Heart right ventricle (tissue), 16 donors: ENCODE measurements around the gene GRAMD2B. TPM values are rescaled to one million over a fixed set of nuclear protein-coding genes. Genes with fewer than 3 reads are reported as not detected.

Source experiments
- ATAC-seq, 8 donors: fragments of 200-7000 bp; cut with Tn5 transposase; one replicate each; pipeline ENCODE4 v1.9.1; 2020; ENCODE audit warnings: mild to moderate bottlenecking in 8 of 8, moderate library complexity in 8 of 8, moderate number of reproducible peaks in 1 of 8
- DNase-seq, 2 donors: peaks; one replicate each; pipeline ENCODE4 v3.0.0-alpha.2; 2020
- H3K27ac ChIP-seq, 10 donors: fragments of 200-600 bp; sonication (generic) in 2 of 10; one replicate each; pipeline versions ENCODE4 v1.5.0 to v1.8.0; 2020 to 2022; ENCODE audit warnings: mild to moderate bottlenecking in 3 of 10
- H3K27me3 ChIP-seq, 7 donors: fragments of 200-600 bp; one replicate each; pipeline ENCODE4 v1.8.0; 2021 to 2022; ENCODE audit warnings: mild to moderate bottlenecking in 2 of 7
- H3K36me3 ChIP-seq, 9 donors: fragments of 200-600 bp; sonication (generic) in 1 of 9; one replicate each; pipeline versions ENCODE4 v1.5.0 to v1.8.0; 2020 to 2022; ENCODE audit warnings: mild to moderate bottlenecking in 2 of 9
- H3K4me1 ChIP-seq, 9 donors: fragments of 200-600 bp; sonication (generic) in 1 of 9; one replicate each; pipeline versions ENCODE4 v1.5.0 to v1.8.0; 2020 to 2022; ENCODE audit warnings: mild to moderate bottlenecking in 4 of 9
- H3K4me3 ChIP-seq, 10 donors: fragments of 200-600 bp; sonication (generic) in 2 of 10; one replicate each; pipeline versions ENCODE4 v1.5.0 to v1.8.0; 2020 to 2022; ENCODE audit warnings: mild to moderate bottlenecking in 7 of 10, moderate library complexity in 2 of 10
- H3K9me3 ChIP-seq, 11 donors: fragments of 200-600 bp in 10 of 11; sonication (generic) in 2 of 11; one replicate each; pipeline versions ENCODE4 v1.5.0 to v1.8.0; 2013 to 2022; ENCODE audit warnings: mild to moderate bottlenecking in 2 of 11, control low read depth in 1 of 11, moderate library complexity in 1 of 11
- WGBS, 2 donors: extraction: QIAGEN DNeasy Blood & Tissue Kit; methylation state at CpG; one replicate each; pipeline ENCODE4 v1.1.7; 2013; ENCODE audit warnings: inconsistent platforms in 1 of 2; 5-methylcytosine and 5-hydroxymethylcytosine counted together
- intact Hi-C, 10 donors: fragments of 100-400 bp; cut with DNase I; formaldehyde crosslinking; loops; one replicate each; pipeline versions ENCODE4 v1.11.1 to v1.14.2; 2022
- polyA plus RNA-seq, 2 donors: library from polyadenylated mRNA; stranded (reverse); fragments of 200-250 nt; gene quantifications; one replicate each; pipeline ENCODE4 v1.2.3, GENCODE V29; 2013
- total RNA-seq, 10 donors: library from RNA; stranded (reverse); fragmentation: NEBNext Ultra II Directional in 3 of 10; extraction: Animal tissue kit (Norgen Biotek cat#: 25700) in 3 of 10; gene quantifications; one replicate each; pipeline versions ENCODE4 v1.2.1 to v1.2.4, GENCODE V29; 2021 to 2023
- TF ChIP-seq, protein P1 (sequence below), 9 donors: fragments of 200-600 bp; sonication (generic) in 2 of 9; IDR thresholded peaks; one replicate each; pipeline versions ENCODE4 v1.5.0 to v1.8.0; 2021 to 2022; ENCODE audit warnings: antibody characterized with exemption in 9 of 9, mild to moderate bottlenecking in 5 of 9, moderate library complexity in 1 of 9
- donor health status: Arrhythmogenic right ventricular cardiomyopathy.
- donor health status: ischemic (EF 13 %, LVEDD 7.1; RV severe dilation, severe dysfunction).
- donor health status: healthy with polysubstance abuse.
- donor health status: DM: no; HTN: yes; CAD: no.
- donor health status: DM: no; HTN: no; CAD: no.
- donor health status: ischemic (EF 25% LVEDD 6.9; RV normal size, moderate dysfunction).
- donor health status: ischemic (EF 25% LVEDD 5.7; RV mildly dilated, moderate dysfunction).
- donor health status: healthy.
- donor health status: DM: yes; HTN: yes; CAD: no.
- donor health status: Ischemic cardiomyopathy.
- donor health status: ischemic (EF 35%, LVEDD 5.7; RV mildly dilated, moderate dysfunction).
- donor health status: nonischemic (EF 11% LVEDD 7.7; RV severe dilation, severe dysfunction).
- donor health status: DM: yes; HTN: yes; CAD: no.
- donor health status: PGD.
- donor health status: ischemic (EF 29% LVEDD 5.4; RV normal size, mild dysfunction).
- donor health status: nonischemic (EF 23%, LVEDD 6.1; RV moderate dilation, normal function).

The GRAMD2B gene
- total and polyA plus RNA-seq, 12 donors: 10.7 to 47.3 (median 33.7) TPM

DNA sequence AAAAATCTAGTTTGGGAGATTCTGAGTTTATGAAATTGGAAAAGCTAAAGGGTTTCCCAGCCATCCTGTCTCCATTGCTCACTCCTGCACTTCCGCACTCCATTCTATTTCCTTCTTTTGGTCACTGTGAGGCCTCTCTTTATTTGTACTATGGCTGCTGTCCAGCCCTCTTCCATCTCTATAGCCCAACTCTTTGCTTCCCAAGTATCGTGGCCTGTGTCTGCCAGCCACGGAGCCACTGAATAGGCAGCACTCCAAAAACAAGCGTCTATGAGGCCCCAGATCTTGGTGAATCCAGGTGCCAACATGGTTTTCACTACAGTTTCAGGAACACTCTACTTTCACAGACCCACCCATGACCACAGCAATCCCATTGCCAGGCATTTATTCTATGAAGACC, 37.2 kb downstream of the GRAMD2B start:
- peaks cover 0 to 28% (median 0%) of the 10 kb centered on the region in 9 donors for H3K4me1 ChIP-seq
- no peak overlapping the region for H3K4me3 ChIP-seq
- H3K9me3 ChIP-seq: no peaks in the 10 kb centered on the region
- no peaks in the 10 kb centered on the region for H3K27me3 ChIP-seq
- H3K36me3 ChIP-seq: peaks cover 0 to 12% (median 0%) of the 10 kb centered on the region in 9 donors
- TF ChIP-seq, protein P1, sequence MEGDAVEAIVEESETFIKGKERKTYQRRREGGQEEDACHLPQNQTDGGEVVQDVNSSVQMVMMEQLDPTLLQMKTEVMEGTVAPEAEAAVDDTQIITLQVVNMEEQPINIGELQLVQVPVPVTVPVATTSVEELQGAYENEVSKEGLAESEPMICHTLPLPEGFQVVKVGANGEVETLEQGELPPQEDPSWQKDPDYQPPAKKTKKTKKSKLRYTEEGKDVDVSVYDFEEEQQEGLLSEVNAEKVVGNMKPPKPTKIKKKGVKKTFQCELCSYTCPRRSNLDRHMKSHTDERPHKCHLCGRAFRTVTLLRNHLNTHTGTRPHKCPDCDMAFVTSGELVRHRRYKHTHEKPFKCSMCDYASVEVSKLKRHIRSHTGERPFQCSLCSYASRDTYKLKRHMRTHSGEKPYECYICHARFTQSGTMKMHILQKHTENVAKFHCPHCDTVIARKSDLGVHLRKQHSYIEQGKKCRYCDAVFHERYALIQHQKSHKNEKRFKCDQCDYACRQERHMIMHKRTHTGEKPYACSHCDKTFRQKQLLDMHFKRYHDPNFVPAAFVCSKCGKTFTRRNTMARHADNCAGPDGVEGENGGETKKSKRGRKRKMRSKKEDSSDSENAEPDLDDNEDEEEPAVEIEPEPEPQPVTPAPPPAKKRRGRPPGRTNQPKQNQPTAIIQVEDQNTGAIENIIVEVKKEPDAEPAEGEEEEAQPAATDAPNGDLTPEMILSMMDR (IDR thresholded peaks at IDR 0.05): no peak
- 90 to 93% methylated on average over 4 of the region's 4 CpGs for WGBS, 2 donors
- intact Hi-C loops: no loop called here
- DNase-seq: no peak
- ATAC-seq: no peak
- no peak overlapping the region for H3K27ac ChIP-seq

DNA sequence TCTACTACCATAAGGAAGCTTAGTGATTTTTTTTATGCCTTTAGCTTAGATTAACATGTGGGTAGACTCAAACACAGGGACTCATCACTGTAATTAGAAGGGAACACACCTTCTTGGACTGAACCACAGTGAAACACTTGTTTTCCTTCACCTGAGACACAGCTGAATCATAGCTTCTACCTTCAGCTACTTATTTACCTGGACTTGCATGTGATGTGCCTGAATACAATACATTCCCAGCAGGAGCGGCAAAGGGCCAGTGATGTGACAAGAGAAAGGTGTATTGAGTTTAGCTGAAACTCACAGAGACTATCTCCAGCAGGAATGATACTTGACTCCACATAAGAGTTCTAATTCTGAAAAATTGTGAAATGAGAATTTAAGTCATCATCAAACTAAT, 37.8 kb downstream of the GRAMD2B start:
- WGBS, 2 donors: 97 to 98% methylated on average over 1 of the region's 1 CpG
- no peaks in the 10 kb centered on the region for H3K9me3 ChIP-seq
- no peaks in the 10 kb centered on the region for H3K27me3 ChIP-seq
- no peak overlapping the region for H3K27ac ChIP-seq
- TF ChIP-seq, protein P1 (IDR thresholded peaks at IDR 0.05): no peak
- ATAC-seq (no peak), DNase-seq (no peak)
- intact Hi-C loops: no loop called here
- H3K36me3 ChIP-seq: peaks cover 0 to 17% (median under 1%) of the 10 kb centered on the region in 9 donors
- H3K4me3 ChIP-seq: no peak overlapping the region
- peaks cover 0 to 23% (median 0%) of the 10 kb centered on the region in 9 donors for H3K4me1 ChIP-seq

DNA sequence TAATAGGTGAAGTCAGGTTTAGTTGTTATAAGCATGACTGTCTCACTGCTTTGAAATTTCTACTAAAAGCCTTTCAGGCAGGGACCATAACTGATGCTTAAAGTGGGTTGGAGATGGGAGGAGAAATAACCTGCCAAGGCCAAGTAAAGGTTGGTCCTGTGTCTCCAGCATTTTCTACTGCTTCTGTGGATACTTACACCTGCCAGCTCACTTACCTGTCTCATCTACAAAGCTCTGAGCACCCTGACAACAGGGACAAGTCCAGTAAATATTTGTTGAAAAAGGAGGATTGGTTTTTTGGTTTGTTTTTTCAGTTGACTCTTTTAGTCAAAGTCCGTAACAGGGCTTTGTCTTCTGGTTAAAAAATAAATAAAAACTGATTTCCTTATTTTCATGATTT, 38.6 kb downstream of the GRAMD2B start:
- intact Hi-C loops: no loop called here
- WGBS, 2 donors: 75 to 78% methylated on average over 1 of the region's 1 CpG
- ATAC-seq (no peak), DNase-seq (no peak)
- TF ChIP-seq, protein P1 (IDR thresholded peaks at IDR 0.05): no peak
- no peak overlapping the region for H3K4me3 ChIP-seq
- H3K36me3 ChIP-seq: peaks cover 0 to 23% (median 9%) of the 10 kb centered on the region in 9 donors
- peak overlapping the region in 2 of 10 donors; percentile 28 to 32 for H3K27ac ChIP-seq
- peaks cover 0 to 16% (median 0%) of the 10 kb centered on the region in 9 donors for H3K4me1 ChIP-seq
- no peaks in the 10 kb centered on the region for H3K9me3 ChIP-seq
- no peaks in the 10 kb centered on the region for H3K27me3 ChIP-seq

DNA sequence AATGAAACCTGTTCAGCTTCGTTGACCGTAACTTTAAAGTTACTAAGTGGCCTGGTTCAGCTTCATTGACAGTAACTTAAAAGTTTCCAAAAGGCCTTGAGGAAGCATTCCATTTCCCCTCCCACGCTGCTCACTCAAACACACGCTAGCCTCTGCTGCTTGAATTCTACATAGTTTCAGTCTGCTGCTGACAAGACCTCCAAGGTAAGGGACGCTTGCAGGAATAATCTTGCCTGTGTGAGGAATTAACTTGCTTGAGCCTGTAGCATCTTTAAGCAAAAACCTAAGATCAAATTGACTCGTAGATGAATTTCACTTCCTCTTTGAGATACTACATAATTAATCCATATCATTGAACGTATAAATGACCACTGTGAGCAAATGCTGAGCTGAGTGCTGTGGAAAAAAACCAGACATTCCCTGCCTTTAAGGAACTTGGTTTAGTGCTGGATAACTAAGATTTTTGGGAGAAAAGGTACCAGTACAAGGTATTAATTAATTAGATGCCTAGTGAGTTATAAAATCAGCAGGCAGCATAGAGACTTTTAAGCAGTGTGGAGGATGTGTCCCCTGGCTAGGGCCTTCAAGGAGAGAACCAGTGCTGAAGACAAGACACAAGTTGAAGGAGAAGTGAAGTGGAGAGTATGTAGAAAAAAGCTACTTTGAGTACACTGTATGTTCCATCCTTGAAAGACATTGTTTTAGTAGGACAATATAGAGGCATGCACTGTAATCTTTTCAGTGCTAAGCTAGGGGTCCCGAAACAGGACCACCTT, 39.2 kb downstream of the GRAMD2B start:
- WGBS, 2 donors: 54 to 67% methylated on average over 8 of the region's 8 CpGs
- Histone ChIP-seq H3K36me3 (peaks cover 0 to 29% (median 9%) of the 10 kb centered on the region in 9 donors), H3K4me1 (peaks cover 0 to 16% (median 0%) of the 10 kb centered on the region in 9 donors), H3K9me3 (no peaks in the 10 kb centered on the region), H3K4me3 (no peak overlapping the region), H3K27ac (peak overlapping the region in 2 of 10 donors; percentile 28 to 32), H3K27me3 (no peaks in the 10 kb centered on the region)
- intact Hi-C loops: no loop called here
- peak in 4 of 8 donors; percentile 42 to 64 (median 58) for ATAC-seq
- TF ChIP-seq, protein P1 (IDR thresholded peaks at IDR 0.05): no peak
- peak in 1 of 2 donors; percentile 20 for DNase-seq
